ENCODE results near the gene PCDH17.
A peak's percentile ranks its signal among the peaks of the same experiment; 100 is the strongest.

The PCDH17 gene

GRCh38 chr13:57631596-57632275 lies at the start of gene PCDH17:
PCDH17 (plus strand) TSS chr13:57631744; CDS start chr13:57632547, 803 bp downstream.
- peak; percentile 60 for DNase-seq (ENCODE audit: low spot score)

- no peak for DNase-seq (ENCODE audit: low spot score)
Observed at GRCh38 chr13:57582032-57582431, 49.5 kb upstream of the PCDH17 start.

- no peak for DNase-seq (ENCODE audit: low spot score)
Observed at GRCh38 chr13:57583529-57583928, 48.0 kb upstream of the PCDH17 start.

GRCh38 chr13:57588639-57589038 lies 42.9 kb upstream of the PCDH17 start:
- no peak for DNase-seq (ENCODE audit: low spot score)

GRCh38 chr13:57595775-57596174 lies 35.8 kb upstream of the PCDH17 start:
- no peak for DNase-seq (ENCODE audit: low spot score)

- no peak for DNase-seq (ENCODE audit: low spot score)
Observed at GRCh38 chr13:57601536-57601935, 30.0 kb upstream of the PCDH17 start.

GRCh38 chr13:57604442-57604841 lies 27.1 kb upstream of the PCDH17 start:
- no peak for DNase-seq (ENCODE audit: low spot score)

- no peak for DNase-seq (ENCODE audit: low spot score)
Observed at GRCh38 chr13:57611969-57612368, 19.6 kb upstream of the PCDH17 start.

- DNase-seq (ENCODE audit: low spot score) = no peak
Observed at GRCh38 chr13:57612568-57612967, 19.0 kb upstream of the PCDH17 start.

- peak; percentile 55 for DNase-seq (ENCODE audit: low spot score)
Observed at GRCh38 chr13:57624565-57625435, 6.7 kb upstream of the PCDH17 start.

GRCh38 chr13:57627663-57628062 lies 3.9 kb upstream of the PCDH17 start:
- DNase-seq (ENCODE audit: low spot score) = no peak

GRCh38 chr13:57629391-57629804 lies 2.1 kb upstream of the PCDH17 start:
- DNase-seq (ENCODE audit: low spot score) = no peak

GRCh38 chr13:57629821-57630235 lies 1.7 kb upstream of the PCDH17 start:
- peak; percentile 98 for DNase-seq (ENCODE audit: low spot score)

GRCh38 chr13:57630661-57631595 lies 616 bp upstream of the PCDH17 start:
- peak; percentile 60 for DNase-seq (ENCODE audit: low spot score)

GRCh38 chr13:57632276-57633140 lies 964 bp downstream of the PCDH17 start:
- DNase-seq (ENCODE audit: low spot score) = peak; percentile 60

- DNase-seq (ENCODE audit: low spot score) = peak; percentile 85
Observed at GRCh38 chr13:57633141-57633949, 1.8 kb downstream of the PCDH17 start.

- DNase-seq (ENCODE audit: low spot score) = peak; percentile 55
Observed at GRCh38 chr13:57633950-57634838, 2.6 kb downstream of the PCDH17 start.

- no peak for DNase-seq (ENCODE audit: low spot score)
Observed at GRCh38 chr13:57634839-57635165, 3.3 kb downstream of the PCDH17 start.

- DNase-seq (ENCODE audit: low spot score) = no peak
Observed at GRCh38 chr13:57635541-57636085, 4.1 kb downstream of the PCDH17 start.

Measured in ecto neural progenitor cell (in vitro differentiated cells).